ENCODE measurements around the gene TMEM140.

Gene TMEM140

DNA sequence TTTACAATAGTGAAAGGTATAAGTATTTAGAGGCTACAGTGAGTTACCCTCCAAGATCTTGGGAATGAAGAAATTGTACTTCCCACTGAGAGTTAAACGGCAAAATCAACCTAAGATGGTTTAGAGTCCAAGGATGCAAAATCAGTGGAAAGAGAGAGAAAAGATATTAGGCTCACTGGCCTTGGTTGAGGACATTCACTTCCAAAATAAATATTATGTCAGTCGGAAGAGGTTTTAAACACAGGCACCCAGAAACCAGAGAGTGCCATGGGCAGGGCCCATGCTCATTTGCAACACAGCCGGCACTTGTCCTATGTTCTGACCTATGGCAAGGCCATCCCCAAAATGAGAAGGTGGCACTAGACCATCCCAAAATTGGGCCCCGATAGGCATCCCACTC, 67.3 kb downstream of the TMEM140 start:
- H3K9me3 ChIP-seq (ENCODE audit: control insufficient read depth, insufficient read depth, low read length), result no peaks in the 10 kb centered on the region
- H3K4me1 ChIP-seq (ENCODE audit: insufficient read depth, low read length), result peaks cover 5% of the 10 kb centered on the region
- H3K36me3 ChIP-seq (ENCODE audit: insufficient read depth, low read length), result no peaks in the 10 kb centered on the region
- no peak overlapping the region for H3K9ac ChIP-seq (ENCODE audit: low read depth, low read length)

DNA sequence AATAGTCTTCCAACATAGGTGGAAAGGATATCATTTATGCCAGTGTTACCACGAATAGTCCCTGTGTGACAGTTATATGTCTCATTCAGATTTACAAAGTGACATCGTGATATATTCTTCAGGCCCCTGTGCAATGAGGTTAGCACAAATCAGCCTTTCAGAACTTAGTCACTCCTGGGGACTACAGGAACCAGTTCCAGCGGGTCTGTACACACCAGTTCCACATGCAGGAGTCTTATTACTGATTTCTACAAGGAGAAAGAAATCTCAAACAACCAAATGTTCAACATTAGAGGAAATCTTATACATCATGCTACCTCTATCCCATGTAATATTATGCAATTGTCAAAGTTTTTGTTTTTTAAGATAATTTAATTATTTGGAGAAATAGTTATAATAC, 67.8 kb downstream of the TMEM140 start:
- H3K9me3 ChIP-seq (ENCODE audit: control insufficient read depth, insufficient read depth, low read length), result no peaks in the 10 kb centered on the region; the same call in 1 of the 2 replicates
- H3K36me3 ChIP-seq (ENCODE audit: insufficient read depth, low read length), result no peaks in the 10 kb centered on the region; the same call in 1 of the 2 replicates
- H3K9ac ChIP-seq (ENCODE audit: low read depth, low read length), result no peak overlapping the region
- H3K4me1 ChIP-seq (ENCODE audit: insufficient read depth, low read length), result peaks cover 5% of the 10 kb centered on the region

Data from ES-I3 (cell line).